Nucleus accumbens (tissue), 56 donors: ENCODE data around the gene WDR6.

Experiments used
- DNase-seq, 56 donors: peaks; one replicate each; lab custom pipeline; 2025; lab: John Stamatoyannopoulos, UW

Gene WDR6

GRCh38 chr3:49007068-49007770, at the start of gene WDR6:
Gene WDR6, plus strand, starts transcription at chr3:49007391. Its CDS starts 41 bp downstream, at chr3:49007432.
- DNase-seq, result peak; percentile 57 to 97 (median 91)

- no peak for DNase-seq
These were observed 46.3 kb upstream of the WDR6 start for GRCh38 chr3:48960841-48961413.

- DNase-seq, result no peak
These were observed 44.9 kb upstream of the WDR6 start for GRCh38 chr3:48962340-48962739.

- DNase-seq, result no peak
These were observed 44.3 kb upstream of the WDR6 start for GRCh38 chr3:48962939-48963338.

- no peak for DNase-seq
These were observed 43.6 kb upstream of the WDR6 start for GRCh38 chr3:48963591-48963990.

- DNase-seq, result no peak
These were observed 40.8 kb upstream of the WDR6 start for GRCh38 chr3:48966367-48966766.

- DNase-seq, result peak in 13 of 56 donors; percentile 8 to 60 (median 18)
These were observed 40.3 kb upstream of the WDR6 start for GRCh38 chr3:48966876-48967361.

- DNase-seq, result no peak
These were observed 36.6 kb upstream of the WDR6 start for GRCh38 chr3:48970586-48970985.

GRCh38 chr3:48974076-48974864, 32.9 kb upstream of the WDR6 start:
- DNase-seq, result no peak

GRCh38 chr3:48979451-48979850, 27.7 kb upstream of the WDR6 start:
- DNase-seq, result no peak

GRCh38 chr3:48980295-48980694, 26.9 kb upstream of the WDR6 start:
- no peak for DNase-seq

- no peak for DNase-seq
These were observed 25.2 kb upstream of the WDR6 start for GRCh38 chr3:48982016-48982415.

GRCh38 chr3:48982686-48983085, 24.5 kb upstream of the WDR6 start:
- DNase-seq, result no peak

GRCh38 chr3:48983096-48983495, 24.1 kb upstream of the WDR6 start:
- DNase-seq, result no peak

- no peak for DNase-seq
These were observed 22.5 kb upstream of the WDR6 start for GRCh38 chr3:48984663-48985062.

- DNase-seq, result no peak
These were observed 21.3 kb upstream of the WDR6 start for GRCh38 chr3:48985831-48986376.

- no peak for DNase-seq
These were observed 17.9 kb upstream of the WDR6 start for GRCh38 chr3:48989126-48989795.

- peak in 55 of 56 donors; percentile 49 to 95 (median 87) for DNase-seq
These were observed 17.2 kb upstream of the WDR6 start, which contains the start of gene P4HTM for GRCh38 chr3:48989796-48990635. Gene P4HTM, plus strand, starts transcription at chr3:48990241. Its CDS starts 16 bp downstream, at chr3:48990257.
